Thyroid gland (tissue), 4 donors: Measurements from ENCODE around the gene ARPC4.

Experiments used
- POLR2A ChIP-seq, 2 donors: fragments of 450-650 bp; IDR thresholded peaks; one replicate each; pipeline ENCODE4 v1.6.1; 2017; ENCODE audit warnings: antibody characterized with exemption in 2 of 2, mild to moderate bottlenecking in 2 of 2, moderate library complexity in 1 of 2
- TF ChIP-seq, protein P1 (sequence below), 6 experiments: fragments of 200-600 bp in 3 of 6; fragments of 450-650 bp in 3 of 6; sonication (generic) in 3 of 6; IDR thresholded peaks; one replicate each; pipeline ENCODE4 v1.5.1; 2016 to 2019; ENCODE audit warnings: antibody characterized with exemption in 6 of 6, mild to moderate bottlenecking in 2 of 6, inconsistent platforms in 1 of 6, moderate library complexity in 1 of 6

DNA sequence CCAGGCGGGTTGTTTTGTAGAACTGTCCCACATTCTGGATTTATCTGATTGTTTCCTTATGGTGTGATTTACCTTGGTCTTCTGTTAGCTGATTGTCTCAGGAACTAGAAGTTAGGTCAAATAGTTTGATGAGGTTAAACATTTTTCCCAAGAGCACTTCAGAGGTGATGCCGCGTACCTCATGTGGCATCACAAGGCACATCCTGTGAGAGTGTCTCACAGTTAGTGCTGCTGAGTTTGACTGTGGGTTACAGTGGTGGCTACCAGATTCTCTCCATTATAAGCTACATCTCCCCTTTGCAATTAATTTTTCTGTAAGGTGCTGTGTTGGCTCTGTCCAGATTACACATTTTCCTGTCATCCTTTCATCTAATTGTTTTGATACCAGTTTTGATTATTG is 38.4 kb downstream of the ARPC4 start:
- TF ChIP-seq, protein P1, sequence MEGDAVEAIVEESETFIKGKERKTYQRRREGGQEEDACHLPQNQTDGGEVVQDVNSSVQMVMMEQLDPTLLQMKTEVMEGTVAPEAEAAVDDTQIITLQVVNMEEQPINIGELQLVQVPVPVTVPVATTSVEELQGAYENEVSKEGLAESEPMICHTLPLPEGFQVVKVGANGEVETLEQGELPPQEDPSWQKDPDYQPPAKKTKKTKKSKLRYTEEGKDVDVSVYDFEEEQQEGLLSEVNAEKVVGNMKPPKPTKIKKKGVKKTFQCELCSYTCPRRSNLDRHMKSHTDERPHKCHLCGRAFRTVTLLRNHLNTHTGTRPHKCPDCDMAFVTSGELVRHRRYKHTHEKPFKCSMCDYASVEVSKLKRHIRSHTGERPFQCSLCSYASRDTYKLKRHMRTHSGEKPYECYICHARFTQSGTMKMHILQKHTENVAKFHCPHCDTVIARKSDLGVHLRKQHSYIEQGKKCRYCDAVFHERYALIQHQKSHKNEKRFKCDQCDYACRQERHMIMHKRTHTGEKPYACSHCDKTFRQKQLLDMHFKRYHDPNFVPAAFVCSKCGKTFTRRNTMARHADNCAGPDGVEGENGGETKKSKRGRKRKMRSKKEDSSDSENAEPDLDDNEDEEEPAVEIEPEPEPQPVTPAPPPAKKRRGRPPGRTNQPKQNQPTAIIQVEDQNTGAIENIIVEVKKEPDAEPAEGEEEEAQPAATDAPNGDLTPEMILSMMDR (IDR thresholded peaks at IDR 0.05), result no peak
- no peak for TF ChIP-seq POLR2A (IDR thresholded peaks at IDR 0.05)
